A549 (cell line): ENCODE data around the gene DACH2. TPM values are rescaled to one million over a fixed set of nuclear protein-coding genes. Genes with fewer than 3 reads are reported as not detected.
A peak's percentile ranks its signal among the peaks of the same experiment; 100 is the strongest.

Source experiments
- ATAC-seq, 2 experiments: fragments of 200-7000 bp in 1 of 2; fragments of >200 bp in 1 of 2; cut with Nextera tagmentation in 1 of 2; cut with Tn5 transposase in 1 of 2; 3 replicates each; pipeline versions ENCODE4 v1.8.0 to v1.9.1; 2018 to 2020; ENCODE audit warnings: mild to moderate bottlenecking in 1 of 2, moderate library complexity in 1 of 2
- CTCF ChIA-PET: fragments of 300-600 bp; sonication (Branson Sonifier 250); formaldehyde crosslinking; extraction: SDS; loops from one replicate; lab custom pipeline; 2021; ENCODE audit warnings: antibody characterized with exemption, inconsistent platforms; lab: Yijun Ruan, JAX
- POLR2A ChIA-PET: fragments of 350-600 bp; formaldehyde crosslinking; extraction: SDS; loops from one replicate; lab custom pipeline; 2021; ENCODE audit warnings: antibody characterized with exemption, inconsistent platforms; lab: Yijun Ruan, JAX
- DNase-seq, 2 experiments: peaks; one replicate each; pipeline versions ENCODE4 v3.0.0 to v3.0.0-alpha.2; 2011 to 2016; ENCODE audit warnings: low read depth in 1 of 2, low spot score in 1 of 2
- FAIRE-seq: peaks from 2 replicates; lab custom pipeline; 2011; peaks lifted over from hg19 to GRCh38; lab: Jason Lieb, UNC
- H3K27ac ChIP-seq, 2 experiments: fragments of >200 bp; sonication (Bioruptor Twin); formaldehyde crosslinking; 3 replicates each; pipeline ENCODE4 v1.5.1; 2016 to 2017
- H3K4me1 ChIP-seq: fragments of >200 bp; sonication (Bioruptor Twin); formaldehyde crosslinking; 3 replicates; pipeline ENCODE4 v1.6.1; 2016
- H3K4me2 ChIP-seq: fragments of >200 bp; sonication (Bioruptor Twin); formaldehyde crosslinking; 3 replicates; pipeline ENCODE4 v1.6.1; 2016
- H3K4me3 ChIP-seq: fragments of >200 bp; sonication (Bioruptor Twin); formaldehyde crosslinking; 3 replicates; pipeline ENCODE4 v1.5.1; 2016
- H3K9me3 ChIP-seq: fragments of >200 bp; sonication (Bioruptor Twin); formaldehyde crosslinking; 3 replicates; pipeline ENCODE4 v1.6.1; 2016
- CHD2 ChIP-seq: fragments of 150-350 bp; IDR thresholded peaks from 2 replicates; pipeline ENCODE4 v1.6.1; 2014; ENCODE audit warnings: low read length; ENCODE audit not compliant: partially characterized antibody
- CHD4 ChIP-seq: fragments of 200-600 bp; sonication (generic); IDR thresholded peaks from 2 replicates; pipeline ENCODE4 v1.6.1; 2016; ENCODE audit warnings: antibody characterized with exemption, mild to moderate bottlenecking, borderline replicate concordance
- EHF ChIP-seq: fragments of 250-450 bp; sonication (Bioruptor Pico); IDR thresholded peaks from 2 replicates; pipeline ENCODE4 v1.5.0; 2020; ENCODE audit warnings: mild to moderate bottlenecking
- EHMT2 ChIP-seq: fragments of 200-600 bp; sonication (generic); IDR thresholded peaks from 2 replicates; pipeline ENCODE4 v1.6.1; 2016; ENCODE audit warnings: antibody characterized with exemption, low read depth, mild to moderate bottlenecking, moderate library complexity
- FOSL2 ChIP-seq, 2 experiments: fragments of 450-650 bp in 1 of 2; fragments of >200 bp in 1 of 2; sonication (Bioruptor Twin) in 1 of 2; formaldehyde crosslinking; IDR thresholded peaks; 2 replicates each; pipeline versions ENCODE4 v1.5.0 to v1.6.1; 2016 to 2020; ENCODE audit warnings: mild to moderate bottlenecking in 1 of 2, moderate library complexity in 1 of 2
- FOXS1 ChIP-seq: fragments of 250-450 bp; sonication (Bioruptor Pico); IDR thresholded peaks from 2 replicates; pipeline ENCODE4 v1.5.0; 2020; ENCODE audit warnings: mild to moderate bottlenecking, moderate library complexity
- SREBF2 ChIP-seq: fragments of 450-650 bp; IDR thresholded peaks from 2 replicates; pipeline ENCODE4 v1.6.1; 2014; ENCODE audit warnings: mild to moderate bottlenecking, moderate library complexity
- WGBS: methylation state at CpG from one replicate; pipeline ENCODE4 v1.1.6; 2017; ENCODE audit errors: missing lambda C conversion rate; 5-methylcytosine and 5-hydroxymethylcytosine counted together
- polyA plus RNA-seq, 4 experiments: library from polyadenylated mRNA; depleted of rRNA in 3 of 4; stranded (reverse); fragments of >200 nt; fragmentation: RNase III in 1 of 4; extraction: RNeasy Plus Mini Kit Qiagen cat#74134 plus additional on column Dnase treatment in 1 of 4; gene quantifications; 2 replicates in 3 of 4; 3 replicates in 1 of 4; pipeline ENCODE4 v1.2.3, GENCODE V29; 2011 to 2017
- small RNA-seq, 6 experiments: library from RNA; depleted of rRNA; stranded (forward); fragments of <200 nt; gene quantifications; one replicate each; pipeline ENCODE3, GENCODE V24; 2012
- TF ChIP-seq, protein P1 (sequence below): fragments of 250-450 bp; sonication (Bioruptor Pico); IDR thresholded peaks from 2 replicates; pipeline ENCODE4 v1.5.0; 2020; ENCODE audit warnings: low read depth, mild to moderate bottlenecking, moderate library complexity
- TF ChIP-seq, protein P2 (sequence below): IDR thresholded peaks from 2 replicates; pipeline ENCODE4 v1.6.1; 2012
- TF ChIP-seq, protein P3 (sequence below): IDR thresholded peaks from 2 replicates; pipeline ENCODE4 v1.6.1; 2012; ENCODE audit warnings: low read depth, borderline replicate concordance
- TF ChIP-seq, protein P4 (sequence below): fragments of 250-450 bp; sonication (Bioruptor Pico); IDR thresholded peaks from 2 replicates; pipeline ENCODE4 v1.5.0; 2021; ENCODE audit warnings: mild to moderate bottlenecking, moderate library complexity, borderline replicate concordance

DACH2 gene
- polyA plus RNA-seq, 2 of the 4 experiments (the other 2 are of a cell fraction): 0.04 TPM; not detected in 1

DNA sequence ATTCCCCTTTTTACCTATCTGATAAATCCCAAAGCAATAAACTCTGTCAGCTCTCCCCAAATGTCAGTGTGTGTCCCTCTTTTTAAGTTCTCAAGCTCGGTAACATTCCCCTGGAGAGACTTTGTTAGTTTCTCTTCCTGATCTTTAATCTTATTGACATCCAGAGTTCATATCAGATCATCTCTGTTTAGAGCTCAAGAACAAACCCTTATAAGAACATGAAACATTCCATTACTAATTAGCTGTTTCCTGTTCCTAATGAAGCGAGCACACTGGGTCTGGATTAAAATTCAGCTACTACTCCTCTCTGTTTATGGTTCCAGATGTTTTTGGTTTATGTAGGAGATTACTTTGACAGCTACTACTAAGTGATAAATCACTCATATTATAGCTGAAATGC, 681.5 kb downstream of the DACH2 start:
- POLR2A ChIA-PET: no interaction called here
- TF ChIP-seq CHD2: no peak
- Histone ChIP-seq H3K9me3 (no peaks in the 10 kb centered on the region), H3K4me1 (no peaks in the 10 kb centered on the region), H3K4me3 (no peak overlapping the region), H3K4me2 (no peak overlapping the region), H3K27ac (no peak overlapping the region)
- CTCF ChIA-PET: no interaction called here
- FAIRE-seq (no peak), DNase-seq (no peak), ATAC-seq (no peak)
- WGBS: 31% methylated on average over 2 of the region's 2 CpGs

DNA sequence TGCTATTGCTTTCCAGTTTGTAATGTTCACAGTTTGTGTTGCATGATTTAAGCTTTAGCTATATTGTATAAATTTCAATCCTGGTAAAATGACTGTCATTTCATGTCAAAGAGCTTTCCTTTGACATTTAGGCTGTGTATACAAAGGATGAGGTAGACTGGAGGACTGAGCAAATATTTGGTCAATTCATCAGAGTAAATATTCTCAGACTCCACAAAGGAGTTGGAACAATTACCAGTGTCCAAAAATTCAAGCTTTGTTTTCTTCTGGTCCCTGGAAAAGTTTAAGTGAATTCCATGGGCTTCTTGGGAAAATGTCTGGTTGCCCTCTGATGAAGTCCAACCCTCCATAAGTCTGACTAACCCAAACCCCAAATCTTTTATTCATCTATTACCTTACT, 682.4 kb downstream of the DACH2 start:
- Histone ChIP-seq H3K4me2 (no peak overlapping the region), H3K9me3 (no peaks in the 10 kb centered on the region), H3K4me3 (no peak overlapping the region), H3K4me1 (no peaks in the 10 kb centered on the region), H3K27ac (no peak overlapping the region)
- ChIA-PET POLR2A (no interaction called here), CTCF (no interaction called here)
- DNase-seq (no peak), FAIRE-seq (peak; percentile 49)
- TF ChIP-seq SREBF2 (no peak), EHF (CRISPR knock-in tag) (no peak), FOXS1 (CRISPR knock-in tag) (no peak), FOSL2 (IDR thresholded peaks at IDR 0.05) (no peak), FOSL2 (CRISPR knock-in tag; IDR thresholded peaks at IDR 0.05) (no peak), EHMT2 (no peak)
- TF ChIP-seq, protein P1, sequence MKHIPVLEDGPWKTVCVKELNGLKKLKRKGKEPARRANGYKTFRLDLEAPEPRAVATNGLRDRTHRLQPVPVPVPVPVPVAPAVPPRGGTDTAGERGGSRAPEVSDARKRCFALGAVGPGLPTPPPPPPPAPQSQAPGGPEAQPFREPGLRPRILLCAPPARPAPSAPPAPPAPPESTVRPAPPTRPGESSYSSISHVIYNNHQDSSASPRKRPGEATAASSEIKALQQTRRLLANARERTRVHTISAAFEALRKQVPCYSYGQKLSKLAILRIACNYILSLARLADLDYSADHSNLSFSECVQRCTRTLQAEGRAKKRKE (CRISPR knock-in tag): no peak
- TF ChIP-seq, protein P2, sequence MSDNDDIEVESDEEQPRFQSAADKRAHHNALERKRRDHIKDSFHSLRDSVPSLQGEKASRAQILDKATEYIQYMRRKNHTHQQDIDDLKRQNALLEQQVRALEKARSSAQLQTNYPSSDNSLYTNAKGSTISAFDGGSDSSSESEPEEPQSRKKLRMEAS: no peak
- TF ChIP-seq, protein P3, sequence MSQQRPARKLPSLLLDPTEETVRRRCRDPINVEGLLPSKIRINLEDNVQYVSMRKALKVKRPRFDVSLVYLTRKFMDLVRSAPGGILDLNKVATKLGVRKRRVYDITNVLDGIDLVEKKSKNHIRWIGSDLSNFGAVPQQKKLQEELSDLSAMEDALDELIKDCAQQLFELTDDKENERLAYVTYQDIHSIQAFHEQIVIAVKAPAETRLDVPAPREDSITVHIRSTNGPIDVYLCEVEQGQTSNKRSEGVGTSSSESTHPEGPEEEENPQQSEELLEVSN: no peak
- TF ChIP-seq, all 56 proteins: peak for 0
- no peak for ATAC-seq

DNA sequence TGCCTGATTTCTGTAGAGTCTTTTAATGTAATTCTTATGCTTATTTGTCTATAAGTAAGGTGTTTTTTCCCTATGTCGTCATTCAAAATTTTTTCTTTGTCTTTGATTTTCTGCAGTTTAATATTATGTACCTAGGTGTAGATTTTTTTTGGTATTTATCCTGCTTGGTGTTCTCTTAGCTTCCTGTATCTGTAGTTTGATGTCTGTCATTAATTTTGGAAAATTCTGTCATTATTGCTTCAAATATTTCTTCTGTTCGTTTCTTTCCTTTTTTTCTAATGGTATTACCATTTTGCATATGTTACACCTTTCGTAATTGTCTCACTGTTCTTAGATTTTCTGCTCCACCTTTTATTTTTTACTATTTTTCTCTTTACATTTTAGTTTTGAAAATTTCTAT, 696.9 kb downstream of the DACH2 start:
- Histone ChIP-seq H3K9me3 (no peaks in the 10 kb centered on the region), H3K4me1 (no peaks in the 10 kb centered on the region), H3K27ac (no peak overlapping the region), H3K4me2 (no peak overlapping the region), H3K4me3 (no peak overlapping the region)
- no peak for ATAC-seq
- CTCF ChIA-PET: no interaction called here
- POLR2A ChIA-PET: no interaction called here
- FAIRE-seq: no peak
- no peak for DNase-seq
- TF ChIP-seq, protein P4, sequence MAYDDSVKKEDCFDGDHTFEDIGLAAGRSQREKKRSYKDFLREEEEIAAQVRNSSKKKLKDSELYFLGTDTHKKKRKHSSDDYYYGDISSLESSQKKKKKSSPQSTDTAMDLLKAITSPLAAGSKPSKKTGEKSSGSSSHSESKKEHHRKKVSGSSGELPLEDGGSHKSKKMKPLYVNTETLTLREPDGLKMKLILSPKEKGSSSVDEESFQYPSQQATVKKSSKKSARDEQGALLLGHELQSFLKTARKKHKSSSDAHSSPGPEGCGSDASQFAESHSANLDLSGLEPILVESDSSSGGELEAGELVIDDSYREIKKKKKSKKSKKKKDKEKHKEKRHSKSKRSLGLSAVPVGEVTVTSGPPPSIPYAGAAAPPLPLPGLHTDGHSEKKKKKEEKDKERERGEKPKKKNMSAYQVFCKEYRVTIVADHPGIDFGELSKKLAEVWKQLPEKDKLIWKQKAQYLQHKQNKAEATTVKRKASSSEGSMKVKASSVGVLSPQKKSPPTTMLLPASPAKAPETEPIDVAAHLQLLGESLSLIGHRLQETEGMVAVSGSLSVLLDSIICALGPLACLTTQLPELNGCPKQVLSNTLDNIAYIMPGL (CRISPR knock-in tag): no peak
- no peak for TF ChIP-seq CHD4
- WGBS: 5% methylated on average over 3 of the region's 3 CpGs

Small RNA genes lying within 50 kb of the gene (small RNA-seq; reads per million reads assigned to genes)
- 0 reads per million in 6 experiments for gene FCF1P9
- gene RF00026: 0 reads per million in 6 experiments

Other genes with a start within 250 kb of the DACH2 start
- gene CHM, start 100.9 kb upstream of the DACH2 start, polyA plus RNA-seq (2011; rRNA removed): 20.8 and 23.7 TPM in 2 replicates
- 13.0 to 14.2 TPM (median 13.9 TPM) in 3 replicates for gene CHM, start 100.9 kb upstream of the DACH2 start, polyA plus RNA-seq (2017; fragmentation: RNase III; extraction: RNeasy Plus Mini Kit Qiagen cat#74134 plus additional on column Dnase treatment)